ENCODE data around the gene AUTS2.

AUTS2 gene

DNA sequence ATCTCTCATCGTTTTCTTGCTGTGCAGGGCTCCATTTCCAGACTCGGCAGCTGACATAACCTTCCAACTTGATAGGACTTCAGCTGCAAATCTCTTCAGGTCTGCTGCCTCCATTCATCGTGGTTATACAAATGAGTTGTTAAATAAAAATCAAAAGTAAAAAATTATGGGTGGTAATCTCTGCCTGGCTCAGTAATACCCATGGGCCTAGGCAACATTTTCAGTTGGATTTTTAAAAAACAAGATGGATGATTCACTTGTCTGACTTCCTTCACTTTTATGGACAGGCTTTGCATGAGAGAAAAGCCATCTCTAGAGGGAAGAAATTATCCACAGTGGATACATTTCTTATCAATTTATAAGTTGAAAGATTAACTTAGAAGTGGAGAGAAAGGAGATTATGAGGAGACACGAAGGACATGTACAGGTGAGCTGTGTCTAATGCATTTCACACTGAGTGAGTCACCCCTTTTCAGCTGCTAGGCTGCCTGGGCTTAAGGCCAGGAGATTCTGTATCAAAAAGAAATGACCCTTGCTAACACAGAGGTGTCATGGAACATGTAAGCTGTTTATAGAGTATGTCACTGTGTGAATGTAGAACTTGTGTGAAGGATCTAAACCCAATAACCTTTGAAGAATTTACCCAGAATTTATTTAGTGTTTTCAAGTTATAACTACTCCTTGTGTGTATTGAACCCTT lies 495.1 kb downstream of the AUTS2 start:
- TF ChIP-seq CTCF (IDR thresholded peaks at IDR 0.05; ENCODE audit: borderline replicate concordance, insufficient read depth, low read depth, low read length), result no peak
- no peak overlapping the region for H3K4me3 ChIP-seq (ENCODE audit: low read depth, low read length)

- TF ChIP-seq CTCF (IDR thresholded peaks at IDR 0.05; ENCODE audit: borderline replicate concordance, insufficient read depth, low read depth, low read length), result no peak
- no peak overlapping the region for H3K4me3 ChIP-seq (ENCODE audit: low read depth, low read length)
Observed at GRCh38 chr7:70094831-70095230, 496.6 kb downstream of the AUTS2 start.

GRCh38 chr7:70097645-70098044 lies 499.4 kb downstream of the AUTS2 start:
- H3K4me3 ChIP-seq (ENCODE audit: low read depth, low read length), result no peak overlapping the region
- no peak for TF ChIP-seq CTCF (IDR thresholded peaks at IDR 0.05; ENCODE audit: borderline replicate concordance, insufficient read depth, low read depth, low read length)

DNA sequence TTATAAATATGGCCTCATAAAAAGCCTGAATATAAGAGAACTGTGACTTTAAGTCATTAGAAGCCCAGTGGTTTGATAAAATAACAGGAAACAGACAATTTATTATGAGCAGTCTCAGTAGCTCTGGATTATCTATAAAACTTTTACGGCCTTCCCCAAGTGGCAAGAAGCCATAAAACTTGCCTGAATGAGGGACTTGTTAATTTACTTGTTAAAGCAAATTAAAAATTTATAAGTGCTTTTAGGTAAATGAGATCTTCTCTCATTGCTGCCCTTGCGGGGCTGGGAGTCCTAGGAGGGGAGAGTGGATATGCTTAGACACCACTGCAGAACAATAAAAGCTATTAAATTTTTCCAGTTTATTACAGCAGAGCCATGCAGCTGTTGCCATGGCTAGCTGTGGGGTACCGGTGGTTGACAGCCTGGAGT lies 499.9 kb downstream of the AUTS2 start:
- no peak overlapping the region for H3K4me3 ChIP-seq (ENCODE audit: low read depth, low read length)

GRCh38 chr7:70098905-70099672 lies 500.8 kb downstream of the AUTS2 start:
- H3K4me3 ChIP-seq (ENCODE audit: low read depth, low read length), result no peak overlapping the region
- TF ChIP-seq CTCF (IDR thresholded peaks at IDR 0.05; ENCODE audit: borderline replicate concordance, insufficient read depth, low read depth, low read length), result no peak

More for the DNA sequence above, 499.9 kb downstream of the AUTS2 start:
- TF ChIP-seq CTCF (IDR thresholded peaks at IDR 0.05; ENCODE audit: borderline replicate concordance, insufficient read depth, low read depth, low read length), result no peak

DNA sequence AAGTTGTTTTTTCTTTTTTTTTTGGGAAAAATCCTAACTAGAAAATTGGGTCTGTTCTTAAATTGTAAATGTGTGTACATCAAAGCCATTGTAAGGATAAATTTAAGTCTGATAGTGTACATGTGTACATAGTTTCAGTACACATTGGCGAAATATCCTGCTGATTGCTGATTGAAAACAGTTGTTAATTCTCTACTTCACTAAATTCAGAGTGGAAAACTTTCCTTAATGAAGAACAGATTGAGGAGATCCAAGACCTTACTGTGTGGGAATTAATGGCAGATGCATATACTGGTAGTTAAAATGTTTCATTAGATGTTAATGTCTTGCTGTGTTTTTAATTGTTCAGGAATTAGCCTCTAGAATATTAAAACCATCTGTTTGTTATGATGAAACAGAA lies 506.0 kb downstream of the AUTS2 start:
- no peak for TF ChIP-seq CTCF (IDR thresholded peaks at IDR 0.05; ENCODE audit: borderline replicate concordance, insufficient read depth, low read depth, low read length)

GRCh38 chr7:70113078-70113477 lies 514.8 kb downstream of the AUTS2 start:
- no peak for TF ChIP-seq CTCF (IDR thresholded peaks at IDR 0.05; ENCODE audit: borderline replicate concordance, insufficient read depth, low read depth, low read length)
- no peak overlapping the region for H3K4me3 ChIP-seq (ENCODE audit: low read depth, low read length)

More for the DNA sequence above, 506.0 kb downstream of the AUTS2 start:
- H3K4me3 ChIP-seq (ENCODE audit: low read depth, low read length), result no peak overlapping the region

Measured in GM12875 (cell line).